ENCODE measurements around the gene EIF2B1. TPM values are rescaled to one million over a fixed set of nuclear protein-coding genes. Genes with fewer than 3 reads are reported as not detected.

Gene EIF2B1
- total RNA-seq (2022; extraction: Qiagen RNA extraction): 31.1 to 47.0 TPM (median 35.6 TPM) in 5 replicates

DNA sequence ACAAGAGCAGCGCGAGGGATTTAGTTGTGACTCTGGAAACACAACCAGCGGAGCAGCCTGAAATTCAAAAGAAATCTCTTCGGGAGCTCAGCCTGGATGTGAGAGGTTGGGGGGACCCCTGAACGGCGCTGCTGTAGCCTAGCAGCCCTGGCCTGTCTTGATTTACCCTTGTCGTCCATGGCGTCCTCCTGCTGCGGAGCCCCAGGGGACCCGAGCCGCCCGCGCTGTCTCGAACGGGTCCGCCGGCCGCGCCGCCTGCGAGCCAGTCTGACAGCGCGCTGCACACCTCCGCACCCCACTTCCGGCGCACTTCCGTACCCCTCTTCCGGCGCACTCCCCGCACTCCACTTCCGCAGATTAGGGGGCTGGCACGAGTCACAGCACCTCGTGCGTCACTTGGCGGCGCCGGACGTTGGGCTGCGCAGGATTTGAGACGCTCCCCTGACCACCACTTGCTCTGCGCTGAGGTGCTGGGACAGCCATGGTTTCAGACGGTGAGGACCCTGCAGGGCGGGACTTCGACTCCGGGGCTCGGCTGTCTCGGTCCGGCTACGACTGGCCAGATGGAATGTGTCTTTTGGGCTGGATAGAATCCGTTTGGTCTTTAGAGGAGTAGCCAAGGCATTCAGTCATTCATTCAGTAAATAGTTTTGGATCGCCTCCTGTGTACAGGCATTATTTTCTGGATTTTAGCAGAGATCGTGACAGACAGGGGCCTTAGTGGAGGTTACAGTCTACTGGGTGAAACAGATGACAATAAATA, at the start of gene EIF2B1, which contains the start of gene GTF2H3:
TSS of gene EIF2B1 (minus strand) at position 308 of the 763 bp plus-strand sequence. CDS start at position 179, 129 bp downstream.
TSS of gene GTF2H3 (plus strand) at position 451 of the 763 bp plus-strand sequence. CDS start at position 482, 31 bp downstream.

GRCh38 chr12:123670882-123671728, 37.6 kb upstream of the EIF2B1 start, which contains the start of gene TCTN2:
Gene TCTN2, plus strand, starts transcription at chr12:123671113. Its CDS starts 128 bp downstream, at chr12:123671241.

DNA sequence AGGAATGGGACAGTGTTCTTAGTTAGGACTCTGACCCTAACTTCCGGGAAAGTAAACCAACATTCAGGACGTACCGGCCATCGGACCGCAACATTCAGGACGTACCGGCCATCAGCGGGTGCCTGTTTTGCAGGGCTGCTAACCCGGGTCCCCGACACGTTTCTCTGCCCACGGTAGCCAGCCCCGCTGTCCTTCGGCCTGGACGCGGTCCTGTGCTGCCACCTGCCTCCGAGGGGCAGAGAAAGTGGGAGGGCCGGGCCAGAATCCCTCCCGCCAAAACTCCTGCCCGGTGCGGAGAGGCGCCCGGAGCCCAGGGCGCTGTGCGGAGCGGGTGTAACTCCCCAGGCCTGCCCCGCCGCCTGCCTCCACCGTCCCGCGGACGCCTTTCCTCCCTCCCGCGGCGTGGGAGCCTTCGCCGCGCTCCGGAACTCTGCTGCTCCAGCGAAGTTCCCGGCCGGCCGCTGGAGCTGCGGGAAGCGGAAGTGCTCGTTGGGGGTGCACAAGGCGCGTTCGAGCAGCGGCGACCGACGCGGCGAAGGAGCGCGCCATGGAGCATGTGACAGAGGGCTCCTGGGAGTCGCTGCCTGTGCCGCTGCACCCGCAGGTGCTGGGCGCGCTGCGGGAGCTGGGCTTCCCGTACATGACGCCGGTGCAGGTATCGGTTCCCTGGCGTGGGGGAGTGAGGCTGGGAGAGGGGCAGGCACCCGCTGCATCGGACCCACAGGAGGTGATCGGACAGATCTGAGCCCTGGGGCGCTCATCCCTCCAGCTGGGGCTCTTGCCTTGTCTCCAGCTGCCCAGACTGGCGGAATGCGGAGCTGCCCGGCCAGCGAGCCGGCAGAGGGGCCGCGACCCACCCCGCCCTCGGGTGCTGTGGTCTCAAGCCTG, 31.6 kb downstream of the EIF2B1 start, which contains the start of gene DDX55:
TSS of gene DDX55 (plus strand) at position 498 of the 888 bp plus-strand sequence. CDS start at position 548, 50 bp downstream.

Other genes with a start within 250 kb of the EIF2B1 start
- gene KMT5A, start 249.6 kb downstream of the EIF2B1 start, total RNA-seq (2022; extraction: Qiagen RNA extraction): 49.9 to 60.5 TPM (median 53.9 TPM) in 5 replicates
- gene RILPL2, start 197.0 kb downstream of the EIF2B1 start, total RNA-seq (2022; extraction: Qiagen RNA extraction): 1.4 to 1.6 TPM (median 1.5 TPM) in 5 replicates
- gene SNRNP35, start 175.5 kb downstream of the EIF2B1 start, total RNA-seq (2022; extraction: Qiagen RNA extraction): 17.8 to 20.3 TPM (median 18.6 TPM) in 5 replicates
- gene RILPL1, start 100.0 kb downstream of the EIF2B1 start, total RNA-seq (2022; extraction: Qiagen RNA extraction): 10.6 to 13.3 TPM (median 11.8 TPM) in 5 replicates
- 168 to 206 TPM (median 197 TPM) in 5 replicates for gene TMED2, start 49.1 kb downstream of the EIF2B1 start, total RNA-seq (2022; extraction: Qiagen RNA extraction)
- 29.2 to 33.1 TPM (median 30.0 TPM) in 5 replicates for gene DDX55, start 31.6 kb downstream of the EIF2B1 start, total RNA-seq (2022; extraction: Qiagen RNA extraction)
- 24.3 to 53.4 TPM (median 25.0 TPM) in 5 replicates for gene GTF2H3, start 143 bp upstream of the EIF2B1 start, total RNA-seq (2022; extraction: Qiagen RNA extraction)
- 11.2 to 14.1 TPM (median 12.8 TPM) in 5 replicates for gene TCTN2, start 37.4 kb upstream of the EIF2B1 start, total RNA-seq (2022; extraction: Qiagen RNA extraction)
- 17.9 to 24.1 TPM (median 21.1 TPM) in 5 replicates for gene ATP6V0A2, start 78.7 kb upstream of the EIF2B1 start, total RNA-seq (2022; extraction: Qiagen RNA extraction)
- 0.14 to 0.31 TPM (median 0.22 TPM) in 5 replicates for gene DNAH10, start 128.6 kb upstream of the EIF2B1 start, total RNA-seq (2022; extraction: Qiagen RNA extraction)